Esophagus squamous epithelium (tissue), 4 donors: ENCODE data around the gene CENPM.

Experiments used
- CTCF ChIP-seq, 6 experiments: fragments of 450-650 bp in 4 of 6; fragments of 200-600 bp in 2 of 6; sonication (generic) in 2 of 6; IDR thresholded peaks; one replicate each; pipeline ENCODE4 v1.5.1; 2016 to 2019; ENCODE audit warnings: antibody characterized with exemption in 6 of 6, mild to moderate bottlenecking in 4 of 6, moderate library complexity in 4 of 6
- POLR2A ChIP-seq, 4 donors: fragments of 450-650 bp; IDR thresholded peaks; one replicate each; pipeline ENCODE4 v1.6.1; 2017; ENCODE audit warnings: antibody characterized with exemption in 4 of 4, mild to moderate bottlenecking in 4 of 4, moderate library complexity in 3 of 4

- TF ChIP-seq CTCF (IDR thresholded peaks at IDR 0.05) (no peak), POLR2A (IDR thresholded peaks at IDR 0.05) (no peak)
Measured at GRCh38 chr22:41911001-41911611, 35.8 kb downstream of the CENPM start.
